ENCODE results near the gene RANBP1. TPM values are rescaled to one million over a fixed set of nuclear protein-coding genes. Genes with fewer than 3 reads are reported as not detected.

Gene RANBP1
- total and polyA plus RNA-seq, 9 of the 15 experiments (the other 6 are each of a cell fraction or from before 2014, with no cell fraction given) = 162 to 2,891 (median 1,289) TPM

DNA sequence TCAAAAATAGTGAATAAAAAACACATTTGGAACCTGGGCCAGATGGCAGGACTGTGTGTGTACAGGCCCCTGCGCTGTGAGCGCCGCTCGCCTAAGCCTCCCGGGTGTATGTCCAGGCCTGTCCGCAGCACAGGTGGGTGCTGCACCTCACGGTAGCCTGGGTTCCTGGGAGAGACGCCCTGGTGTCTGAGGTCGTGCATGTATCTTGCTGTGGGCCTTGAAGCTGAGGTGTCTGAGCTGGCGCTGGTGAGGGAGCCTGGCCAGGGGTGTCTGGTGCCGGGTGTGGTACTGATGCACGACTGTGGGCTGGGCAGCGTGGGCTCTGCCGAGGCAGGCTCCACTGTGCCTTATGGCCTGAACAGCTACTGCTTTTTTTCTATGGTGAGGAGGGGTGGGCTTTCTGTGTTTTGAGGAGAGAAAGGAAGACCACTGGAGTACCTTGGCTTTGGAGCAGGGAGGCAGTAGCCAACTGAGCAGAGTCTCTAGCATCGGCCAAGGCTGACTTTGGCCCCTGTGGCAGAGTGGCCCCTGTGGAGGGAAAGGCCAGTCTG lies 11.5 kb downstream of the RANBP1 start (continued):
- TF ChIP-seq MYC (IDR thresholded peaks at IDR 0.05; ENCODE audit: low read depth, low read length) (no peak), MYC (CRISPR knock-in tag; IDR thresholded peaks at IDR 0.05; ENCODE audit: borderline replicate concordance, low read depth) (no peak), POLR2G (IDR thresholded peaks at IDR 0.05; ENCODE audit: low read depth, low read length) (peak; percentile 79), STAG1 (CRISPR knock-in tag; IDR thresholded peaks at IDR 0.05; ENCODE audit: borderline replicate concordance) (no peak), EZH2 (IDR thresholded peaks at IDR 0.05; ENCODE audit: borderline replicate concordance, low read depth, low read length) (no peak), SAP30 (IDR thresholded peaks at IDR 0.05; ENCODE audit: borderline replicate concordance, insufficient read depth, low read depth, low read length, poor library complexity, severe bottlenecking) (no peak), ADNP (tag; IDR thresholded peaks at IDR 0.05) (no peak), XRCC3 (IDR thresholded peaks at IDR 0.05) (no peak), ZNF668 (CRISPR knock-in tag; IDR thresholded peaks at IDR 0.05) (no peak), NEUROD1 (IDR thresholded peaks at IDR 0.05; ENCODE audit: borderline replicate concordance, low read depth, low read length, partially characterized antibody) (no peak), TRIM28 (IDR thresholded peaks at IDR 0.05) (no peak), FOXA3 (CRISPR knock-in tag; conservative IDR thresholded peaks at IDR 0.05 in 1 of 2, IDR thresholded peaks at IDR 0.05 in 1 of 2) (no peak), NFIX (CRISPR knock-in tag; IDR thresholded peaks at IDR 0.05; ENCODE audit: low read depth) (no peak), IRF2 (CRISPR knock-in tag; IDR thresholded peaks at IDR 0.05) (no peak), ZNF347 (CRISPR knock-in tag; IDR thresholded peaks at IDR 0.05; ENCODE audit: low read depth) (peak; percentile 51; the same call in 1 of the 2 replicates), BRD4 (IDR thresholded peaks at IDR 0.05) (no peak), TEAD2 (tag; IDR thresholded peaks at IDR 0.05) (no peak), BMI1 (IDR thresholded peaks at IDR 0.05; ENCODE audit: low read length) (no peak), MBD2 (IDR thresholded peaks at IDR 0.05; ENCODE audit: borderline replicate concordance, low read depth) (0 out of 2 replicates have a peak, but pooled peaks have one; percentile 23)
- TF ChIP-seq, protein P1, sequence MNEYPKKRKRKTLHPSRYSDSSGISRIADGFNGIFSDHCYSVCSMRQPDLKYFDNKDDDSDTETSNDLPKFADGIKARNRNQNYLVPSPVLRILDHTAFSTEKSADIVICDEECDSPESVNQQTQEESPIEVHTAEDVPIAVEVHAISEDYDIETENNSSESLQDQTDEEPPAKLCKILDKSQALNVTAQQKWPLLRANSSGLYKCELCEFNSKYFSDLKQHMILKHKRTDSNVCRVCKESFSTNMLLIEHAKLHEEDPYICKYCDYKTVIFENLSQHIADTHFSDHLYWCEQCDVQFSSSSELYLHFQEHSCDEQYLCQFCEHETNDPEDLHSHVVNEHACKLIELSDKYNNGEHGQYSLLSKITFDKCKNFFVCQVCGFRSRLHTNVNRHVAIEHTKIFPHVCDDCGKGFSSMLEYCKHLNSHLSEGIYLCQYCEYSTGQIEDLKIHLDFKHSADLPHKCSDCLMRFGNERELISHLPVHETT (CRISPR knock-in tag; conservative IDR thresholded peaks at IDR 0.05 in 1 of 2, IDR thresholded peaks at IDR 0.05 in 1 of 2) = no peak
- TF ChIP-seq, protein P2, sequence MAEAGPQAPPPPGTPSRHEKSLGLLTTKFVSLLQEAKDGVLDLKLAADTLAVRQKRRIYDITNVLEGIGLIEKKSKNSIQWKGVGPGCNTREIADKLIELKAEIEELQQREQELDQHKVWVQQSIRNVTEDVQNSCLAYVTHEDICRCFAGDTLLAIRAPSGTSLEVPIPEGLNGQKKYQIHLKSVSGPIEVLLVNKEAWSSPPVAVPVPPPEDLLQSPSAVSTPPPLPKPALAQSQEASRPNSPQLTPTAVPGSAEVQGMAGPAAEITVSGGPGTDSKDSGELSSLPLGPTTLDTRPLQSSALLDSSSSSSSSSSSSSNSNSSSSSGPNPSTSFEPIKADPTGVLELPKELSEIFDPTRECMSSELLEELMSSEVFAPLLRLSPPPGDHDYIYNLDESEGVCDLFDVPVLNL (CRISPR knock-in tag; IDR thresholded peaks at IDR 0.05; ENCODE audit: low read depth) = no peak
- TF ChIP-seq, protein P3, sequence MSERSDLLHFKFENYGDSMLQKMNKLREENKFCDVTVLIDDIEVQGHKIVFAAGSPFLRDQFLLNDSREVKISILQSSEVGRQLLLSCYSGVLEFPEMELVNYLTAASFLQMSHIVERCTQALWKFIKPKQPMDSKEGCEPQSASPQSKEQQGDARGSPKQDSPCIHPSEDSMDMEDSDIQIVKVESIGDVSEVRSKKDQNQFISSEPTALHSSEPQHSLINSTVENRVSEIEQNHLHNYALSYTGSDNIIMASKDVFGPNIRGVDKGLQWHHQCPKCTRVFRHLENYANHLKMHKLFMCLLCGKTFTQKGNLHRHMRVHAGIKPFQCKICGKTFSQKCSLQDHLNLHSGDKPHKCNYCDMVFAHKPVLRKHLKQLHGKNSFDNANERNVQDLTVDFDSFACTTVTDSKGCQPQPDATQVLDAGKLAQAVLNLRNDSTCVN (CRISPR knock-in tag; IDR thresholded peaks at IDR 0.05) = no peak
- TF ChIP-seq, protein P4, sequence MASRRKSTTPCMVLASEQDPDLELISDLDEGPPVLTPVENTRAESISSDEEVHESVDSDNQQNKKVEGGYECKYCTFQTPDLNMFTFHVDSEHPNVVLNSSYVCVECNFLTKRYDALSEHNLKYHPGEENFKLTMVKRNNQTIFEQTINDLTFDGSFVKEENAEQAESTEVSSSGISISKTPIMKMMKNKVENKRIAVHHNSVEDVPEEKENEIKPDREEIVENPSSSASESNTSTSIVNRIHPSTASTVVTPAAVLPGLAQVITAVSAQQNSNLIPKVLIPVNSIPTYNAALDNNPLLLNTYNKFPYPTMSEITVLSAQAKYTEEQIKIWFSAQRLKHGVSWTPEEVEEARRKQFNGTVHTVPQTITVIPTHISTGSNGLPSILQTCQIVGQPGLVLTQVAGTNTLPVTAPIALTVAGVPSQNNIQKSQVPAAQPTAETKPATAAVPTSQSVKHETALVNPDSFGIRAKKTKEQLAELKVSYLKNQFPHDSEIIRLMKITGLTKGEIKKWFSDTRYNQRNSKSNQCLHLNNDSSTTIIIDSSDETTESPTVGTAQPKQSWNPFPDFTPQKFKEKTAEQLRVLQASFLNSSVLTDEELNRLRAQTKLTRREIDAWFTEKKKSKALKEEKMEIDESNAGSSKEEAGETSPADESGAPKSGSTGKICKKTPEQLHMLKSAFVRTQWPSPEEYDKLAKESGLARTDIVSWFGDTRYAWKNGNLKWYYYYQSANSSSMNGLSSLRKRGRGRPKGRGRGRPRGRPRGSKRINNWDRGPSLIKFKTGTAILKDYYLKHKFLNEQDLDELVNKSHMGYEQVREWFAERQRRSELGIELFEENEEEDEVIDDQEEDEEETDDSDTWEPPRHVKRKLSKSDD (conservative IDR thresholded peaks at IDR 0.05; ENCODE audit: low read length) = no peak

Data from K562 (cell line).